IMR-90 (cell line): ENCODE measurements around the gene EGFR. TPM values are rescaled to one million over a fixed set of nuclear protein-coding genes. Genes with fewer than 3 reads are reported as not detected.
A peak's percentile ranks its signal among the peaks of the same experiment; 100 is the strongest.

Experiments used
- ATAC-seq: fragments of 200-7000 bp; cut with Tn5 transposase; 2 replicates; pipeline ENCODE4 v1.9.1; 2020; ENCODE audit warnings: low read depth, mild to moderate bottlenecking, moderate library complexity
- BruUV-seq: library from RNA; stranded (reverse); fragments of 400-500 nt; replicated peaks from 2 replicates; lab custom pipeline; 2021; lab: Mats Ljungman, UMichigan
- CTCF ChIA-PET: fragments of 300-600 bp; formaldehyde crosslinking; extraction: SDS; loops from one replicate; lab custom pipeline; 2021; ENCODE audit warnings: antibody characterized with exemption; lab: Yijun Ruan, JAX
- POLR2A ChIA-PET: fragments of 300-600 bp; sonication (Branson Sonifier 250); formaldehyde crosslinking; loops from one replicate; lab custom pipeline; 2022; ENCODE audit warnings: antibody characterized with exemption; ENCODE audit not compliant: unreplicated experiment; lab: Charles Lee
- DNase-seq: peaks from one replicate; pipeline ENCODE4 v3.0.0; 2013
- H2AFZ ChIP-seq: replicated peaks from 2 replicates; pipeline ENCODE3; 2013; ENCODE audit warnings: low read length, mild to moderate bottlenecking; ENCODE audit not compliant: poor library complexity
- H2AK5ac ChIP-seq: 2 replicates; pipeline ENCODE4 v1.6.1; 2013; ENCODE audit warnings: low read depth, low read length, inconsistent platforms
- H2AK9ac ChIP-seq: replicated peaks from 2 replicates; pipeline ENCODE3; 2013; ENCODE audit warnings: mild to moderate bottlenecking, low read depth, low read length, moderate library complexity; ENCODE audit not compliant: poor library complexity
- H2BK120ac ChIP-seq: 2 replicates; pipeline ENCODE4 v1.6.1; 2013; ENCODE audit warnings: low read depth, low read length, inconsistent platforms
- H2BK15ac ChIP-seq: 3 replicates; pipeline ENCODE4 v1.6.1; 2013; ENCODE audit warnings: low read depth, low read length, inconsistent platforms
- H2BK20ac ChIP-seq: 2 replicates; pipeline ENCODE4 v1.6.1; 2013; ENCODE audit warnings: low read depth, mild to moderate bottlenecking, inconsistent platforms, low read length, moderate library complexity
- H2BK5ac ChIP-seq: 2 replicates; pipeline ENCODE4 v1.6.1; 2013; ENCODE audit warnings: mild to moderate bottlenecking, low read depth, low read length, inconsistent platforms; ENCODE audit not compliant: poor library complexity, severe bottlenecking
- H3K14ac ChIP-seq: replicated peaks from 2 replicates; pipeline ENCODE4 v1.6.1; 2013; ENCODE audit warnings: low read depth, low read length, inconsistent platforms
- H3K18ac ChIP-seq: 2 replicates; pipeline ENCODE4 v1.6.1; 2013; ENCODE audit warnings: low read depth, low read length, control low read depth
- H3K23ac ChIP-seq: 2 replicates; pipeline ENCODE4 v1.6.1; 2013; ENCODE audit warnings: low read depth, low read length, inconsistent platforms
- H3K27ac ChIP-seq: 2 replicates; pipeline ENCODE4 v1.5.1; 2013; ENCODE audit warnings: mild to moderate bottlenecking, control low read depth, low read length; ENCODE audit not compliant: insufficient read depth
- H3K27me3 ChIP-seq: 2 replicates; pipeline ENCODE4 v1.6.1; 2013; ENCODE audit warnings: low read length; ENCODE audit not compliant: control insufficient read depth, insufficient read depth
- H3K36me3 ChIP-seq: 2 replicates; pipeline ENCODE4 v1.6.1; 2013; ENCODE audit warnings: low read length, mixed read lengths; ENCODE audit not compliant: control insufficient read depth, insufficient read depth
- H3K4ac ChIP-seq: 2 replicates; pipeline ENCODE4 v1.6.1; 2013; ENCODE audit warnings: low read depth, low read length, inconsistent platforms
- H3K4me1 ChIP-seq: 2 replicates; pipeline ENCODE4 v1.6.1; 2013; ENCODE audit warnings: low read length, mixed read lengths; ENCODE audit not compliant: control insufficient read depth, insufficient read depth
- H3K4me2 ChIP-seq: 2 replicates; pipeline ENCODE4 v1.6.1; 2013; ENCODE audit warnings: low read depth, mild to moderate bottlenecking, control low read depth, low read length, moderate library complexity
- H3K4me3 ChIP-seq: 2 replicates; pipeline ENCODE4 v1.5.1; 2013; ENCODE audit warnings: low read depth, mild to moderate bottlenecking, control low read depth, low read length, moderate library complexity; ENCODE audit not compliant: insufficient read depth
- H3K56ac ChIP-seq: 2 replicates; pipeline ENCODE4 v1.6.1; 2013; ENCODE audit warnings: low read length, inconsistent platforms; ENCODE audit not compliant: insufficient read depth; ENCODE audit errors: extremely low read depth
- H3K79me1 ChIP-seq, 2 experiments: 2 replicates each; pipeline ENCODE4 v1.6.1; 2013; ENCODE audit warnings: low read length in 2 of 2, inconsistent platforms in 1 of 2, low read depth in 1 of 2
- H3K9ac ChIP-seq: 2 replicates; pipeline ENCODE4 v1.6.1; 2013; ENCODE audit warnings: low read depth, low read length, control low read depth
- H3K9me1 ChIP-seq: 2 replicates; pipeline ENCODE4 v1.6.1; 2013; ENCODE audit warnings: low read length, inconsistent platforms; ENCODE audit not compliant: insufficient read depth
- H3K9me3 ChIP-seq: 2 replicates; pipeline ENCODE4 v1.6.1; 2013; ENCODE audit warnings: low read length; ENCODE audit not compliant: control insufficient read depth, insufficient read depth
- H4K20me1 ChIP-seq: 2 replicates; pipeline ENCODE4 v1.6.1; 2013; ENCODE audit warnings: low read length, inconsistent platforms; ENCODE audit not compliant: insufficient read depth
- H4K5ac ChIP-seq: 2 replicates; pipeline ENCODE4 v1.6.1; 2013; ENCODE audit warnings: mild to moderate bottlenecking, low read depth, low read length, control low read depth
- H4K8ac ChIP-seq, 2 experiments: 2 replicates each; pipeline ENCODE4 v1.6.1; 2013; ENCODE audit warnings: low read depth in 2 of 2, low read length in 2 of 2, control low read depth in 1 of 2, inconsistent platforms in 1 of 2
- H4K91ac ChIP-seq: 2 replicates; pipeline ENCODE4 v1.6.1; 2013; ENCODE audit warnings: low read depth, low read length, inconsistent platforms; ENCODE audit not compliant: insufficient read depth
- CEBPB ChIP-seq: IDR thresholded peaks from 2 replicates; pipeline ENCODE4 v1.6.1; 2012; ENCODE audit warnings: low read depth, low read length, improper control_type of control experiment
- CHD1 ChIP-seq: IDR thresholded peaks from 2 replicates; pipeline ENCODE4 v1.6.1; 2012; ENCODE audit warnings: low read depth, low read length, improper control_type of control experiment
- FOS ChIP-seq: fragments of 150-350 bp; IDR thresholded peaks from 2 replicates; pipeline ENCODE4 v1.6.1; 2016; ENCODE audit warnings: low read depth, low read length
- MAFK ChIP-seq: IDR thresholded peaks from 2 replicates; pipeline ENCODE4 v1.6.1; 2012; ENCODE audit warnings: low read depth, low read length, improper control_type of control experiment
- MXI1 ChIP-seq: IDR thresholded peaks from 2 replicates; pipeline ENCODE4 v1.6.1; 2012; ENCODE audit warnings: low read depth, mild to moderate bottlenecking, low read length, moderate library complexity, borderline replicate concordance
- NFE2L2 ChIP-seq: fragments of 150-350 bp; IDR thresholded peaks from 2 replicates; pipeline ENCODE4 v1.6.1; 2016; ENCODE audit warnings: low read depth, mild to moderate bottlenecking, low read length
- POLR2A ChIP-seq: IDR thresholded peaks from 2 replicates; pipeline ENCODE4 v1.6.1; 2012; ENCODE audit warnings: mild to moderate bottlenecking, low read depth, low read length
- RAD21 ChIP-seq: IDR thresholded peaks from 2 replicates; pipeline ENCODE4 v1.6.1; 2012; ENCODE audit warnings: low read length, improper control_type of control experiment
- RCOR1 ChIP-seq: IDR thresholded peaks from 2 replicates; pipeline ENCODE4 v1.6.1; 2012; ENCODE audit warnings: mild to moderate bottlenecking, low read length, improper control_type of control experiment; ENCODE audit not compliant: insufficient replicate concordance
- RFX5 ChIP-seq: IDR thresholded peaks from 2 replicates; pipeline ENCODE4 v1.8.0; 2012; ENCODE audit warnings: low read depth, mild to moderate bottlenecking, low read length, moderate library complexity
- SMC3 ChIP-seq: fragments of 150-350 bp; IDR thresholded peaks from 2 replicates; pipeline ENCODE4 v1.6.1; 2016; ENCODE audit warnings: low read depth, mild to moderate bottlenecking, antibody characterized with exemption, low read length, moderate library complexity
- WGBS, 2 experiments: methylation state at CpG; one replicate each; pipeline versions ENCODE4 v1.1.5 to v1.1.7; 2013; ENCODE audit warnings: missing lambda C conversion rate in 2 of 2; ENCODE audit not compliant: insufficient read length in 1 of 2; ENCODE audit errors: extremely low coverage in 2 of 2; 5-methylcytosine and 5-hydroxymethylcytosine counted together
- dilution Hi-C: fragments of 300-500 bp; cut with HindIII; formaldehyde crosslinking; loops from one replicate; pipeline ENCODE4 v1.14.3; 2018; ENCODE audit warnings: low sequenced_read_pairs; ENCODE audit not compliant: unreplicated experiment
- in situ Hi-C: fragments of 300-500 bp; cut with MboI; formaldehyde crosslinking; loops from 3 replicates; pipeline ENCODE4 v1.14.3; 2019; ENCODE audit warnings: low sequenced_read_pairs, inconsistent platforms, mixed read lengths
- intact Hi-C: fragments of 100-400 bp; cut with micrococcal nuclease; formaldehyde crosslinking; loops from 2 replicates; pipeline ENCODE4 v1.10.0; 2022
- polyA plus RNA-seq, 3 experiments: library from polyadenylated mRNA; depleted of rRNA; stranded (reverse); fragments of >200 nt; gene quantifications; 2 replicates each; pipeline ENCODE4 v1.2.3, GENCODE V29; 2012; ENCODE audit warnings: low replicate concordance in 1 of 3
- total RNA-seq: library from RNA; depleted of rRNA; stranded (reverse); fragments of >200 nt; gene quantifications from 2 replicates; pipeline ENCODE4 v1.2.3, GENCODE V29; 2012
- TF ChIP-seq, protein P1 (sequence below): fragments of 150-350 bp; IDR thresholded peaks from 2 replicates; pipeline ENCODE4 v1.6.1; 2017; ENCODE audit warnings: mild to moderate bottlenecking, antibody characterized with exemption, low read length, low read depth
- TF ChIP-seq, protein P2 (sequence below): conservative IDR thresholded peaks from 2 replicates; pipeline ENCODE4 v1.5.1; 2012; ENCODE audit warnings: mild to moderate bottlenecking, low read depth, low read length, improper control_type of control experiment
- TF ChIP-seq, protein P3 (sequence below): fragments of 150-350 bp; IDR thresholded peaks from 2 replicates; pipeline ENCODE4 v1.6.1; 2016; ENCODE audit warnings: low read depth, mild to moderate bottlenecking, low read length, moderate library complexity, borderline replicate concordance

Gene EGFR
- total and polyA plus RNA-seq, 2 of the 4 experiments (the other 2 are of a cell fraction) = 36.9 to 60.4 TPM

DNA sequence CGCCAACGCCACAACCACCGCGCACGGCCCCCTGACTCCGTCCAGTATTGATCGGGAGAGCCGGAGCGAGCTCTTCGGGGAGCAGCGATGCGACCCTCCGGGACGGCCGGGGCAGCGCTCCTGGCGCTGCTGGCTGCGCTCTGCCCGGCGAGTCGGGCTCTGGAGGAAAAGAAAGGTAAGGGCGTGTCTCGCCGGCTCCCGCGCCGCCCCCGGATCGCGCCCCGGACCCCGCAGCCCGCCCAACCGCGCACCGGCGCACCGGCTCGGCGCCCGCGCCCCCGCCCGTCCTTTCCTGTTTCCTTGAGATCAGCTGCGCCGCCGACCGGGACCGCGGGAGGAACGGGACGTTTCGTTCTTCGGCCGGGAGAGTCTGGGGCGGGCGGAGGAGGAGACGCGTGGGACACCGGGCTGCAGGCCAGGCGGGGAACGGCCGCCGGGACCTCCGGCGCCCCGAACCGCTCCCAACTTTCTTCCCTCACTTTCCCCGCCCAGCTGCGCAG is 424 bp downstream of the EGFR start:
- Histone ChIP-seq H3K56ac (peak overlapping the region; percentile 73; the same call in 1 of the 2 replicates), H3K36me3 (peaks cover 5% of the 10 kb centered on the region), H2BK15ac (no peak overlapping the region), H3K27ac (peak overlapping the region; percentile 97), H3K18ac (peak overlapping the region; percentile 3; the same call in 1 of the 2 replicates), H2AFZ (peak overlapping the region; percentile 85), H2BK120ac (peak overlapping the region; percentile 81), H3K9me3 (no peaks in the 10 kb centered on the region), H2BK20ac (no peak overlapping the region; the same call in 1 of the 2 replicates), H4K20me1 (peaks cover 39% of the 10 kb centered on the region), H3K27me3 (no peaks in the 10 kb centered on the region), H3K9me1 (peaks cover 20% of the 10 kb centered on the region), H3K23ac (no peak overlapping the region), H3K4ac (peak overlapping the region; percentile 86), H2AK5ac (no peak overlapping the region; the same call in 1 of the 2 replicates), H3K4me2 (peak overlapping the region; percentile 57), H4K5ac (peak overlapping the region; percentile 25; the same call in 1 of the 2 replicates), H3K4me3 (peak overlapping the region; percentile 98), H4K91ac (peak overlapping the region; percentile 6; the same call in 1 of the 2 replicates), H2AK9ac (peak overlapping the region; percentile 93), H3K9ac (peak overlapping the region; percentile 93), H3K79me1 (peaks cover 7 to 45% of the 10 kb centered on the region in 2 experiments; a peak in 3 of 4 replicates), H3K14ac (peak overlapping the region; percentile 58), H3K4me1 (peaks cover 16% of the 10 kb centered on the region), H2BK5ac (peak overlapping the region; percentile 88), H4K8ac (peak overlapping the region in 1 of 2 experiments; percentile 57; a peak in 2 of 4 replicates)
- DNase-seq = no peak
- dilution Hi-C loops = no loop called here
- WGBS, 2 experiments = 1% methylated on average over 22 of the region's 70 CpGs; no CpG with 5 or more reads in 1 of the 2 experiments
- ATAC-seq = peak; percentile 41
- TF ChIP-seq SMC3 (no peak), RFX5 (no peak), FOS (no peak), RAD21 (no peak; the same call in 1 of the 2 replicates), MAFK (no peak), POLR2A (peak; percentile 60; the same call in 1 of the 2 replicates), CEBPB (no peak), NFE2L2 (no peak), MXI1 (no peak), RCOR1 (no peak), CHD1 (0 out of 2 replicates have a peak, but pooled peaks have one; percentile 41)
- TF ChIP-seq, protein P1, sequence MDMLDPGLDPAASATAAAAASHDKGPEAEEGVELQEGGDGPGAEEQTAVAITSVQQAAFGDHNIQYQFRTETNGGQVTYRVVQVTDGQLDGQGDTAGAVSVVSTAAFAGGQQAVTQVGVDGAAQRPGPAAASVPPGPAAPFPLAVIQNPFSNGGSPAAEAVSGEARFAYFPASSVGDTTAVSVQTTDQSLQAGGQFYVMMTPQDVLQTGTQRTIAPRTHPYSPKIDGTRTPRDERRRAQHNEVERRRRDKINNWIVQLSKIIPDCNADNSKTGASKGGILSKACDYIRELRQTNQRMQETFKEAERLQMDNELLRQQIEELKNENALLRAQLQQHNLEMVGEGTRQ = no peak
- TF ChIP-seq, protein P2, sequence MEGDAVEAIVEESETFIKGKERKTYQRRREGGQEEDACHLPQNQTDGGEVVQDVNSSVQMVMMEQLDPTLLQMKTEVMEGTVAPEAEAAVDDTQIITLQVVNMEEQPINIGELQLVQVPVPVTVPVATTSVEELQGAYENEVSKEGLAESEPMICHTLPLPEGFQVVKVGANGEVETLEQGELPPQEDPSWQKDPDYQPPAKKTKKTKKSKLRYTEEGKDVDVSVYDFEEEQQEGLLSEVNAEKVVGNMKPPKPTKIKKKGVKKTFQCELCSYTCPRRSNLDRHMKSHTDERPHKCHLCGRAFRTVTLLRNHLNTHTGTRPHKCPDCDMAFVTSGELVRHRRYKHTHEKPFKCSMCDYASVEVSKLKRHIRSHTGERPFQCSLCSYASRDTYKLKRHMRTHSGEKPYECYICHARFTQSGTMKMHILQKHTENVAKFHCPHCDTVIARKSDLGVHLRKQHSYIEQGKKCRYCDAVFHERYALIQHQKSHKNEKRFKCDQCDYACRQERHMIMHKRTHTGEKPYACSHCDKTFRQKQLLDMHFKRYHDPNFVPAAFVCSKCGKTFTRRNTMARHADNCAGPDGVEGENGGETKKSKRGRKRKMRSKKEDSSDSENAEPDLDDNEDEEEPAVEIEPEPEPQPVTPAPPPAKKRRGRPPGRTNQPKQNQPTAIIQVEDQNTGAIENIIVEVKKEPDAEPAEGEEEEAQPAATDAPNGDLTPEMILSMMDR = no peak
- TF ChIP-seq, protein P3, sequence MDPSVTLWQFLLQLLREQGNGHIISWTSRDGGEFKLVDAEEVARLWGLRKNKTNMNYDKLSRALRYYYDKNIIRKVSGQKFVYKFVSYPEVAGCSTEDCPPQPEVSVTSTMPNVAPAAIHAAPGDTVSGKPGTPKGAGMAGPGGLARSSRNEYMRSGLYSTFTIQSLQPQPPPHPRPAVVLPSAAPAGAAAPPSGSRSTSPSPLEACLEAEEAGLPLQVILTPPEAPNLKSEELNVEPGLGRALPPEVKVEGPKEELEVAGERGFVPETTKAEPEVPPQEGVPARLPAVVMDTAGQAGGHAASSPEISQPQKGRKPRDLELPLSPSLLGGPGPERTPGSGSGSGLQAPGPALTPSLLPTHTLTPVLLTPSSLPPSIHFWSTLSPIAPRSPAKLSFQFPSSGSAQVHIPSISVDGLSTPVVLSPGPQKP = no peak
- intact Hi-C loops = loop anchor here (1.0 to 5.0 kb wide), 3 partner anchors 177 to 236 kb away; no protein-coding TSS in a partner anchor
- BruUV-seq = no TSS peak
- ChIA-PET POLR2A (interaction anchor here (1.0 kb wide), 1 partner anchor 24 kb away, joined by 3 read pairs; no protein-coding TSS in a partner anchor), CTCF (interaction anchor here (0.6 to 2.8 kb wide), 4 partner anchors 12 to 236 kb away, joined by 3 to 14 read pairs (median 6); no protein-coding TSS in a partner anchor)
- in situ Hi-C loops = loop anchor here (10.0 kb wide), 1 partner anchor 234 kb away; no protein-coding TSS in a partner anchor
